Colonic mucosa (tissue), 4 donors: Measurements from ENCODE around the gene DBH. TPM values are rescaled to one million over a fixed set of nuclear protein-coding genes. Genes with fewer than 3 reads are reported as not detected.

Experiments
- DNase-seq: peaks from one replicate; pipeline ENCODE4 v3.0.0-alpha.2; 2020
- H3K27ac ChIP-seq: fragments of 200-600 bp; one replicate; pipeline ENCODE4 v1.8.0; 2021
- H3K27me3 ChIP-seq: fragments of 200-600 bp; one replicate; pipeline ENCODE4 v1.8.0; 2021
- H3K36me3 ChIP-seq: fragments of 200-600 bp; one replicate; pipeline ENCODE4 v1.8.0; 2021
- H3K4me1 ChIP-seq: fragments of 200-600 bp; one replicate; pipeline ENCODE4 v1.8.0; 2021; ENCODE audit warnings: mild to moderate bottlenecking
- H3K4me3 ChIP-seq: fragments of 200-600 bp; one replicate; pipeline ENCODE4 v1.8.0; 2021
- H3K9ac ChIP-seq, 2 donors: one replicate each; pipeline ENCODE4 v1.7.0; 2013; ENCODE audit warnings: control low read depth in 2 of 2, low read depth in 2 of 2, low read length in 2 of 2
- H3K9me3 ChIP-seq: fragments of 200-600 bp; one replicate; pipeline ENCODE4 v1.8.0; 2021
- CTCF ChIP-seq: fragments of 200-600 bp; IDR thresholded peaks from one replicate; pipeline ENCODE4 v1.8.0; 2022; ENCODE audit warnings: antibody characterized with exemption, mild to moderate bottlenecking
- intact Hi-C: fragments of 100-400 bp; cut with DNase I; formaldehyde crosslinking; loops from one replicate; pipeline ENCODE4 v1.14.1; 2022
- total RNA-seq, 2 donors: library from RNA; stranded (reverse); fragmentation: NEBNext Ultra II Directional in 1 of 2; extraction: Animal tissue kit (Norgen Biotek cat#: 25700) in 1 of 2; gene quantifications; one replicate each; pipeline ENCODE4 v1.2.1, GENCODE V29; 2021
- donor health status: healthy.
- donor health status: DM: no; HTN: no; CAD: no.
- donor health status: DM: no; HTN: no; CAD: no.

Gene DBH
- total RNA-seq, 2 donors from 2014 or later = not detected

GRCh38 chr9:133601746-133602145, 34.4 kb upstream of the DBH start:
- no peaks in the 10 kb centered on the region for H3K9me3 ChIP-seq
- no peak for TF ChIP-seq CTCF
- no peak overlapping the region for H3K9ac ChIP-seq
- no peaks in the 10 kb centered on the region for H3K27me3 ChIP-seq
- H3K4me3 ChIP-seq = no peak overlapping the region
- H3K27ac ChIP-seq = no peak overlapping the region
- no peak for DNase-seq
- H3K4me1 ChIP-seq = no peaks in the 10 kb centered on the region
- no peaks in the 10 kb centered on the region for H3K36me3 ChIP-seq
- intact Hi-C loops = no loop called here

DNA sequence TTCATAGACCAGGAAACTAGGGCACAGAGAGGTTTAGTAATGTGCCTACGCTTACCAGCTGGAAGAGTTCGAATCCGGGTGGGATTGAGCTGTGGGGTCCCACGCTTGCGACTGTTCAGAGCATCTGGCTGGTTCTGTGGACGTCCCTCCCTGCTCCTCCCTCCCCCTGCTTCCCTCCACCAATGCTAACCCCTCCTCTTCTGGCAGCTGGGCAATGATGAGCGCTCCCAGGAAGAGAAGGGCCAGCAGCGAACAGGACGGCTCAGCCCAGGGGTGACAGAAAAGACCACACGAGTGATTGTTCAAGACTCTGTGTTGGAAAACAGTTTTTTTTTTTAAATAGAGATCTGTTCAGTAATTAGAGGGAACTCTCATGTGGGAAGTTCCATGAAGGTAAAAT, 33.9 kb upstream of the DBH start:
- Histone ChIP-seq H3K9ac (no peak overlapping the region), H3K4me3 (no peak overlapping the region), H3K27me3 (no peaks in the 10 kb centered on the region), H3K4me1 (no peaks in the 10 kb centered on the region), H3K36me3 (no peaks in the 10 kb centered on the region), H3K27ac (no peak overlapping the region), H3K9me3 (no peaks in the 10 kb centered on the region)
- TF ChIP-seq CTCF = no peak
- no peak for DNase-seq
- intact Hi-C loops = no loop called here

GRCh38 chr9:133603135-133603927, 32.8 kb upstream of the DBH start:
- Histone ChIP-seq H3K4me3 (no peak overlapping the region), H3K4me1 (no peaks in the 10 kb centered on the region), H3K36me3 (no peaks in the 10 kb centered on the region), H3K9me3 (no peaks in the 10 kb centered on the region), H3K9ac (no peak overlapping the region), H3K27ac (no peak overlapping the region), H3K27me3 (no peaks in the 10 kb centered on the region)
- intact Hi-C loops = no loop called here
- TF ChIP-seq CTCF = no peak
- DNase-seq = no peak

- no peak for DNase-seq
- no peak overlapping the region for H3K4me3 ChIP-seq
- no peaks in the 10 kb centered on the region for H3K36me3 ChIP-seq
- no peak overlapping the region for H3K27ac ChIP-seq
- intact Hi-C loops = no loop called here
- H3K4me1 ChIP-seq = no peaks in the 10 kb centered on the region
- H3K27me3 ChIP-seq = peaks cover 5% of the 10 kb centered on the region
- H3K9ac ChIP-seq = no peak overlapping the region
- no peaks in the 10 kb centered on the region for H3K9me3 ChIP-seq
- no peak for TF ChIP-seq CTCF
Measured at GRCh38 chr9:133604214-133604613, 31.9 kb upstream of the DBH start.

- no peaks in the 10 kb centered on the region for H3K4me1 ChIP-seq
- H3K36me3 ChIP-seq = no peaks in the 10 kb centered on the region
- H3K9ac ChIP-seq = no peak overlapping the region
- intact Hi-C loops = no loop called here
- H3K4me3 ChIP-seq = no peak overlapping the region
- H3K9me3 ChIP-seq = no peaks in the 10 kb centered on the region
- TF ChIP-seq CTCF = no peak
- H3K27me3 ChIP-seq = peaks cover 10% of the 10 kb centered on the region
- no peak for DNase-seq
- H3K27ac ChIP-seq = no peak overlapping the region
Measured at GRCh38 chr9:133604856-133605255, 31.3 kb upstream of the DBH start.
